ENCODE data around the gene ZRANB1. TPM values are rescaled to one million over a fixed set of nuclear protein-coding genes. Genes with fewer than 3 reads are reported as not detected.

The ZRANB1 gene
- total RNA-seq, 1 donor from 2014 or later, result 24.0 TPM

DNA sequence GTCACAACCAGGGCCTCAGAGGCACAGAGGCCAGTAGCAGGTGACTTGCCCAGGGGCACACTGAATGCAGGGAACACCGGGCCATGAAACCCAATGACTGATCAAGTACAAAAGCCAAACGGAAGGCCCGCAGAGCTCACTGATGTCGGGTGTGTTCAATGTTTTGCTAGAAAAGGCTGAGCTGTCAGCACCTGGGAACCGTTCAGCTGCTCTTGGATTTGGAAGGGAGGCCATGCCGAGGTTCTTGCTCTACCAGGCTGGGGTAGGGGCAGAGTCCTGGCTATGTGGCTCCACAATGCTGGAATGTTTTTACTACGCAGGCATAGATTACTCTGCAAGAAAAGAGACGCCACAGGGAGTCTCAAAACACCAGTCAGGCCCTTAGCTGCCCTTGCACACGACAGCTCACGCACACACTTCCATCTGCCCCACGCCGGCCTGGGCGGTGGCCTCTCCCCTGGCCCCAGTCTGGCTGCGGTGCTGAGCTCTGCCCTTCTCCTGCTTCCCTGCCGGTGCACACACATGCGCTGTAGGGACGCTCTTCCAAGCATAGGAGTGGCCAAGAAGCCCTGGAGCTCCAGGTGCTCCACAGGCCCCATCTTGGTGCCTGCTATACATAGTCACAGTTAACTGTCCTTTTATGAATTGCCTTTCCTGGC, 79.9 kb downstream of the ZRANB1 start:
- H3K4me3 Mint-ChIP-seq, result no peak overlapping the region
- TF ChIP-seq, protein P1, sequence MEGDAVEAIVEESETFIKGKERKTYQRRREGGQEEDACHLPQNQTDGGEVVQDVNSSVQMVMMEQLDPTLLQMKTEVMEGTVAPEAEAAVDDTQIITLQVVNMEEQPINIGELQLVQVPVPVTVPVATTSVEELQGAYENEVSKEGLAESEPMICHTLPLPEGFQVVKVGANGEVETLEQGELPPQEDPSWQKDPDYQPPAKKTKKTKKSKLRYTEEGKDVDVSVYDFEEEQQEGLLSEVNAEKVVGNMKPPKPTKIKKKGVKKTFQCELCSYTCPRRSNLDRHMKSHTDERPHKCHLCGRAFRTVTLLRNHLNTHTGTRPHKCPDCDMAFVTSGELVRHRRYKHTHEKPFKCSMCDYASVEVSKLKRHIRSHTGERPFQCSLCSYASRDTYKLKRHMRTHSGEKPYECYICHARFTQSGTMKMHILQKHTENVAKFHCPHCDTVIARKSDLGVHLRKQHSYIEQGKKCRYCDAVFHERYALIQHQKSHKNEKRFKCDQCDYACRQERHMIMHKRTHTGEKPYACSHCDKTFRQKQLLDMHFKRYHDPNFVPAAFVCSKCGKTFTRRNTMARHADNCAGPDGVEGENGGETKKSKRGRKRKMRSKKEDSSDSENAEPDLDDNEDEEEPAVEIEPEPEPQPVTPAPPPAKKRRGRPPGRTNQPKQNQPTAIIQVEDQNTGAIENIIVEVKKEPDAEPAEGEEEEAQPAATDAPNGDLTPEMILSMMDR (conservative IDR thresholded peaks at IDR 0.05), result no peak
- peaks cover 49% of the 10 kb centered on the region for H3K4me1 Mint-ChIP-seq
- no peaks in the 10 kb centered on the region for H3K27me3 Mint-ChIP-seq (ENCODE audit: low read depth)
- peaks cover 4% of the 10 kb centered on the region for H3K9me3 Mint-ChIP-seq
- H3K36me3 Mint-ChIP-seq (ENCODE audit: low read depth), result peaks cover 33% of the 10 kb centered on the region
- peak overlapping the region; percentile 85 for H3K27ac Mint-ChIP-seq (ENCODE audit: unreplicated experiment)
- DNase-seq (ENCODE audit: low read depth, low spot score), result no peak

DNA sequence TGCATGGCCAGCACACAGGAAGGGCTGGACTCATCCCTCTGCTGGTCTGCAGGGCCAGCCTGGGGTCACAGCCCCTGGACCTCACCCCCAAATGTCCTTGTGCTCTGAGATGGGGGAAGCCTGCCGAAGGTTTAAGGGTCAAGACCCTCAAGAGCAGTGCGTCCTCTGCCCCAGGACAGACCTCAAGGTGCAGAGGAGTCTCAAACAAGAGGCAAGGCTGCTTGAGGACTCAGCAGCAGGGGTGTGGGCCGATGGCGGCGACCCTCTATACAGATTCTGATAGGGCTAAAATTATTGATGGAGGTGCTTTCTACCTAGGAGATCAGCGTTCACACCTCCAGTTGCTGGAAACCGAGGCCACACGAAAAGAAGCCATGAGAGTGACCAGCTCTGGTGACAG, 80.7 kb downstream of the ZRANB1 start:
- Mint-ChIP-seq H3K36me3 (ENCODE audit: low read depth) (peaks cover 33% of the 10 kb centered on the region), H3K9me3 (peaks cover 4% of the 10 kb centered on the region), H3K4me1 (peaks cover 41% of the 10 kb centered on the region), H3K4me3 (no peak overlapping the region), H3K27ac (ENCODE audit: unreplicated experiment) (peak overlapping the region; percentile 83), H3K27me3 (ENCODE audit: low read depth) (no peaks in the 10 kb centered on the region)
- no peak for DNase-seq (ENCODE audit: low read depth, low spot score)
- TF ChIP-seq, protein P1 (conservative IDR thresholded peaks at IDR 0.05), result no peak

DNA sequence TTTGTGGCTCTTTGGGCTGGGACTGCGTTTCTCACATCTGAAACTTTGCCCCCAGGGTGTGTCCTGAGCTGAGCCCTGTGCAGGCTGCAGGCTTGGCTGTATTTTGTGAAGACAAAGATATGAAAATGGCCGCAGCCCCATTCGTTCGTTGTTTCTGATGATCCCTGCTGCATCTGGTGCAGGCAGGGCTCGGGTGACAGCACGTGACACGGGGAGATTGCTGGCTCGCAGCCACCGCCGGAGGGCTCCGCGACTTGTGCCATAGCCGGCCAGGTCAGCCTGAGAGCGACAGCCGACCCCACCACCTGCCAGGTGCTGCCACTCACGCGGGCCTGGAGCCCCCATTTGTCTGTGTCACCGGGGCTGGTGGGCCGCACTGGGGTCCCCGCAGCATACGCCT, 81.3 kb downstream of the ZRANB1 start:
- H3K9me3 Mint-ChIP-seq, result peaks cover 4% of the 10 kb centered on the region
- H3K4me3 Mint-ChIP-seq, result no peak overlapping the region
- peaks cover 43% of the 10 kb centered on the region for H3K4me1 Mint-ChIP-seq
- TF ChIP-seq, protein P1 (conservative IDR thresholded peaks at IDR 0.05), result no peak
- peak overlapping the region; percentile 83 for H3K27ac Mint-ChIP-seq (ENCODE audit: unreplicated experiment)
- no peaks in the 10 kb centered on the region for H3K27me3 Mint-ChIP-seq (ENCODE audit: low read depth)
- no peak for DNase-seq (ENCODE audit: low read depth, low spot score)
- peaks cover 33% of the 10 kb centered on the region for H3K36me3 Mint-ChIP-seq (ENCODE audit: low read depth)

DNA sequence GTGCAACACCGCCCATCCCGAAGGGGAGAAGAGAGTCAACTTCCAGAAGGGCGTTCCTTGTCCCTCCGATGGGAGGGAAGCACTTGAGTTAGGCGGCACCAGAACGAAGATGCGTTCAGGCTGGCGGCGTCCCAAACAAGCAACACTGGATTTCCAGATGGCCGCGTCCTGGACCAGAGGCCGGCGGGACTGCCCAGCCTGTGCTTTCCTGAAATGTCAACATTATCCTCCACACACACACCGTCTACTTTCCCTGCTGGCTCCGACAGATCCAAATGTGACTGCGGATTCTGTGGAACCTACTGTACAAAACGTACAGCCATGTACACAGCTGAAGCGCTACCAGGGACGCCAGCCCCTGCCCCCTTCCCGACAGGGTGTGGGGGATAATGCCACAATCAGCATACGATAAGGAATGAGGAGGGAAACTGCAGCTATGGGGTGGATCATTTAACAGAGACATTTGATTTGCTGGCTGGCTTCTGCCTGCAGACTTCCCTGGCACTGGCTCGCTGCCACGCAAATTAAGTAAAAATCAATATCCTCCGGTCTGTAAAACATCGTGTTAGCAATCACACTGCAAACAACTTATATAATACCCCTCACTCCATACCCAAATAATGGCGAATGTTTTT, 82.1 kb downstream of the ZRANB1 start:
- no peak overlapping the region for H3K4me3 Mint-ChIP-seq
- peaks cover 33% of the 10 kb centered on the region for H3K36me3 Mint-ChIP-seq (ENCODE audit: low read depth)
- peaks cover 50% of the 10 kb centered on the region for H3K4me1 Mint-ChIP-seq
- no peak for DNase-seq (ENCODE audit: low read depth, low spot score)
- peaks cover 4% of the 10 kb centered on the region for H3K9me3 Mint-ChIP-seq
- H3K27me3 Mint-ChIP-seq (ENCODE audit: low read depth), result no peaks in the 10 kb centered on the region
- no peak overlapping the region for H3K27ac Mint-ChIP-seq (ENCODE audit: unreplicated experiment)
- TF ChIP-seq, protein P1 (conservative IDR thresholded peaks at IDR 0.05), result no peak

DNA sequence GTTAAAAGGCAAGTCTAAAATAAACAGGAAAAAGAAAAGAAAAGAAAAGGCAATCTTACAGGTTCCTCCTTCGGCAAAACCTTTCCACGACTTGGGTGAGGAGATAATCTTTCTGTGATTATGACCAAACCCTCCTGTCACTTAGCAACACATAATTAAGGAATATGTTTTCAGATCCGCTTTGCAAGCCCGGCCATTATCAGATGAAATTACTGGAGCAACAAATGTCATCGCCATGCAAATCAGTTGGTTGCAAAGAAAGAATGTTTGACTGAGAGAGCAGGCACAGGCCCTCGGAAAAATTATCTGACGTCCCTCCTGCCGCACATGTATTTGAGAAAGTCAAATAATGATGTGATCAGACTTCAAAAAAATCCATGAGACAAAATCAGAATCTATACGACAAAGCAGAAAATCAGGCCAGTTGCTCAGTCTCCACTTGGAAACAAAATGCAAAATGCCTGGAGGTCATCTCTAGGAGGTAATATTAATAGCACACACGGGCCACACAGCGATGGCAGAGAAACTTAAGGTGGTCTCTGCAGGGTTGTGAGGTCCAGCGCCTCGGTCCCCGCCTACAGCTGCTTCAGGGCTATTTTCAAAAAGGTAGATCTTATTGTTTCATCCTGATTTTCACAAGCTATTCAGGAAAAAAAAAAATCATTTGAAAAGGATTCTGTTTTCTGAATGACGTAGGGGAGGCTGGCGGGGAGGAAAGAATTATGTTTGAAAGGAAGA, 82.7 kb downstream of the ZRANB1 start:
- H3K27ac Mint-ChIP-seq (ENCODE audit: unreplicated experiment), result no peak overlapping the region
- peaks cover 28% of the 10 kb centered on the region for H3K36me3 Mint-ChIP-seq (ENCODE audit: low read depth)
- H3K4me3 Mint-ChIP-seq, result no peak overlapping the region
- H3K27me3 Mint-ChIP-seq (ENCODE audit: low read depth), result no peaks in the 10 kb centered on the region
- peaks cover 54% of the 10 kb centered on the region for H3K4me1 Mint-ChIP-seq
- no peak for DNase-seq (ENCODE audit: low read depth, low spot score)
- H3K9me3 Mint-ChIP-seq, result peaks cover under 1% of the 10 kb centered on the region
- TF ChIP-seq, protein P1 (conservative IDR thresholded peaks at IDR 0.05), result no peak
